Skeletal muscle tissue (tissue), 4 donors: ENCODE results near the gene RBM10. TPM values are rescaled to one million over a fixed set of nuclear protein-coding genes. Genes with fewer than 3 reads are reported as not detected.
"Not testable (repeated sequence)": the region's sequence is repeated elsewhere in the genome, so short reads cannot be mapped to it uniquely, and the experiment has no call there.

ENCODE experiments used
- H3K27ac ChIP-seq: one replicate; pipeline ENCODE4 v1.7.0; 2013; ENCODE audit warnings: mild to moderate bottlenecking, low read depth, low read length, inconsistent platforms
- H3K27me3 ChIP-seq, 3 donors: one replicate each; pipeline ENCODE4 v1.7.0; 2013; ENCODE audit warnings: low read length in 3 of 3; ENCODE audit not compliant: control insufficient read depth in 3 of 3, insufficient read depth in 3 of 3
- H3K36me3 ChIP-seq, 3 donors: one replicate each; pipeline ENCODE4 v1.7.0; 2013; ENCODE audit warnings: low read length in 3 of 3; ENCODE audit not compliant: control insufficient read depth in 3 of 3, insufficient read depth in 3 of 3
- H3K4me1 ChIP-seq, 3 donors: one replicate each; pipeline ENCODE4 v1.7.0; 2013; ENCODE audit warnings: low read length in 3 of 3, mild to moderate bottlenecking in 3 of 3; ENCODE audit not compliant: control insufficient read depth in 3 of 3, insufficient read depth in 3 of 3
- H3K4me3 ChIP-seq, 3 donors: one replicate each; pipeline ENCODE4 v1.7.0; 2013; ENCODE audit warnings: low read length in 3 of 3
- H3K9ac ChIP-seq, 3 donors: one replicate each; pipeline ENCODE4 v1.7.0; 2013; ENCODE audit warnings: low read length in 3 of 3, mild to moderate bottlenecking in 3 of 3, moderate library complexity in 2 of 3, low read depth in 1 of 3
- H3K9me3 ChIP-seq, 3 donors: one replicate each; pipeline ENCODE4 v1.7.0; 2013; ENCODE audit warnings: low read length in 3 of 3; ENCODE audit not compliant: control insufficient read depth in 3 of 3
- total RNA-seq: library from RNA; depleted of rRNA; stranded (reverse); fragments of >200 nt; gene quantifications from one replicate; pipeline ENCODE4 v1.2.3, GENCODE V29; 2014
- donor health status: Osteomylitis.

RBM10 gene
- total RNA-seq, 1 donor from 2014 or later, result 30.8 TPM

DNA sequence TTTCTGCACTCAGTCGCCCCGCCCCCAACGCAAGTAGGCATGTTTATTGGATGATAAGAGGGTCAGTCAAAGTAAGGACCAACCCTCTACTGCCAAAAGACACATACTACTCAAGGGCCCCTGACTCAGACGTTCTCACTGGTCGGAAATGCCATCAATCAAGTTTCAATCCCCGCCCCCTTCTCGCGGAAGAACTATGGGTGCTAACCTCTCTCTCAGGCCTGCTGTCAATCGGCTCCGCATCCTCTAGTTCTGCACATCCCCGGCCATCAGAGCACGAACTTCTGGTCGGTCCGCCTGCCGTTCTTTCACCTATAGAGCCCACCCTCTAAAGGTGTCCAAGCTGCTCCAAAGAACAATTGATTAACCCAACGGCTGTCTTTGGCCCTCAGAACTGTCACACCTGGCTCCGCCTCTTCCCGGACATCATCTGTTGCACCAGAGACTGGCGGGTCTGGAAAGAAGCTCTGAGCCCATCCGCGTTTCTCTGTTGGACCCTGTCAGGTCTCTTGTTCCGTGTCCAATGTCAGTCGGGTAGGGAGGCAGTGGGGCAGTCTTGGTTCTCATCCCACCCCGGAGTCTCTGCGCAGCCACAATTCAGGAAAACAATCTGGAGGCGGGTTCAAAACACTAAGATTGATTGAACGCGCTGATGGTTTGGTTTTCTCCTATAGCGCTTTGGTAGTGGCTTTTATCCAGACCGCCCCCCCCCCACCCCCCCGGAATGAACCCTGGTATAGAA lies 15.7 kb upstream of the RBM10 start:
- Histone ChIP-seq H3K27ac (peak overlapping the region; percentile 80), H3K4me1 (no peaks in the 10 kb centered on the region), H3K9me3 (peaks cover 0 to 2% (median 0%) of the 10 kb centered on the region in 3 donors), H3K9ac (peak overlapping the region; percentile 79 to 84 (median 84)), H3K27me3 (no peaks in the 10 kb centered on the region), H3K4me3 (peak overlapping the region; percentile 81 to 83 (median 83)), H3K36me3 (no peaks in the 10 kb centered on the region)

DNA sequence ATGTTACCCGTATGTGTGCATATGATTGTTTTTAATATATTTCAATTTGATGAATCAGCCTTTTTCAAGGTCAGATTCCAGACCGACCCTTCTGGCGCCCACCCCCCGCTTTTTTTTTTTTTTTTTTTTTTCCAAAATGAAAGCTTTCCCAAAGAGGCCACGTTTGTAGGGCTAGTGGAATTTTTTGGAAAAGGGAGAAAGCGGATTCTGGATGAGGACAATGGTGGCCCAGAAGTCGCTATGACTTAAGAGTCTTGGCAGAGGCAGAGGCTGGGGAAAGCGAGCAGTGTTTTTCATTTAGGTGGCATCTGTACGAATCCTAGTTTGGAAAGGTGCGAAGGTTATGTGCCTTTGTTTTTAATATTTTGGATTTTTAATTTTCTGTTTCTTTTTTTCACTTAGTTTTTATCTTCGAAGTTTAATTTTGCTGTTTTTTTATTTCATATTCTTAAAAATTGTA lies 15.1 kb upstream of the RBM10 start:
- Histone ChIP-seq H3K9me3 (peaks cover 0 to 2% (median 0%) of the 10 kb centered on the region in 3 donors), H3K9ac (peak overlapping the region; percentile 54 to 84 (median 65)), H3K4me1 (no peaks in the 10 kb centered on the region), H3K36me3 (no peaks in the 10 kb centered on the region), H3K4me3 (peak overlapping the region; percentile 81 to 83 (median 83)), H3K27ac (peak overlapping the region; percentile 80), H3K27me3 (no peaks in the 10 kb centered on the region)

DNA sequence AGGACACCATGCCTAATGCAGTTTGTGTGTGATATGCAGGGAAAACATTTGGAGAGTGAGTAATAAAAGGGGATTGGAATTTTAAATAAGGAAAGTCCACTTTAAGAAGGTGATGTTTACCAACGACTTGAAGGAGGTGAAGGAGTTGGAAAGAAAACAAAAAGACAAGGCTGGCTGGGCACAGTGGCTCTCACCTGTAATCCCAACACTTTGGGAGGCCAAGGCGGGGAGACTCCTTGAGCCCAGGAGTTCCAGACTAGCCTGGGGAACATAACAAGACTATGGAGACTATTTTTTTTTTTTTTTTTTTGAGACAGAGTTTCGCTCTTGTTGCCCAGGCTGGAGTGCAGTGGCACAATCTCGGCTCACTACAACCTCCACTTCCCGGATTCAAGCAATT lies 11.5 kb upstream of the RBM10 start:
- Histone ChIP-seq H3K27ac (no peak overlapping the region), H3K4me1 (no peaks in the 10 kb centered on the region), H3K27me3 (no peaks in the 10 kb centered on the region), H3K36me3 (no peaks in the 10 kb centered on the region), H3K9ac (no peak overlapping the region), H3K4me3 (no peak overlapping the region), H3K9me3 (no peaks in the 10 kb centered on the region)

DNA sequence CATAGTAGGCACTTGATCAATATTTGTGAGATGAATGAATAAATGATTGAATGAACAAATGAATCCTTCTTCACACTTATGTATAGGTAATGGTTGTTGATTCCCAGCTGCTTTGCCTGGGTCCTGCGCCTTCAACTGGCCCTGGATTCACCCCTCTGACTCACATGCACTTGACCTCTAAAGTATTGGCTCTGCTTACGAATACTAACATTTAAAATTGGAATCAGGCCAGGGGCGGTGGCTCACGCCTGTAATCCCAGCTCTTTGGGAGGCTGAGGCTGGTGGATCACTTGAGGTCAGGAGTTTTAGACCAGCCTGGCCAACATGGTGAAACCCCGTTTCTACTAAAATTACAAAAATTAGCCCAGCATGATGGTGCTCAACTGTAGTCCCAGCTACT lies 9.4 kb upstream of the RBM10 start:
- not testable (repeated sequence) for H3K4me3 ChIP-seq, H3K36me3 ChIP-seq, H3K27ac ChIP-seq, H3K9me3 ChIP-seq, H3K4me1 ChIP-seq, H3K9ac ChIP-seq, H3K27me3 ChIP-seq

DNA sequence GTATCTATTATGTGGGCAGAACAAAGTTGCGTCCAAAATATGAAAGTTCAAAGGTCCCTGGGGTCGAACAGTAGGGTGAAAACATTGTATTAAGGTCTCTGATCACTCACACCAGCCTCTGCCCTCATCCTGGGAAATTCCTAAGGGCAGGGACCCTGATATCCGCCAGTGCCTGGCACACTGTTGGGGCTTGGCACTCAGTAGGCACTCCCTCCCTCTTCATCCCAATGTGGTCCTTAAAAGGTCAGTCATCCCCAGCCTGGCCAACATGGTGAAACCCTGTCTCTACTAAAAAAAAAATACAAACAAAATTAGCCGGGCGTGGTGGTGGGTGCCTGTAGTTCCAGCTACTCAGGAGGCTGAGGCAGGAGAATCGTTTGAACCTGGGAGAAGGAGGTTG lies 6.8 kb upstream of the RBM10 start:
- Histone ChIP-seq H3K27ac (no peak overlapping the region), H3K36me3 (peaks cover 5 to 12% (median 9%) of the 10 kb centered on the region in 3 donors), H3K9ac (no peak overlapping the region), H3K9me3 (no peaks in the 10 kb centered on the region), H3K27me3 (peaks cover 0 to 8% (median 0%) of the 10 kb centered on the region in 3 donors), H3K4me3 (no peak overlapping the region), H3K4me1 (no peaks in the 10 kb centered on the region)

DNA sequence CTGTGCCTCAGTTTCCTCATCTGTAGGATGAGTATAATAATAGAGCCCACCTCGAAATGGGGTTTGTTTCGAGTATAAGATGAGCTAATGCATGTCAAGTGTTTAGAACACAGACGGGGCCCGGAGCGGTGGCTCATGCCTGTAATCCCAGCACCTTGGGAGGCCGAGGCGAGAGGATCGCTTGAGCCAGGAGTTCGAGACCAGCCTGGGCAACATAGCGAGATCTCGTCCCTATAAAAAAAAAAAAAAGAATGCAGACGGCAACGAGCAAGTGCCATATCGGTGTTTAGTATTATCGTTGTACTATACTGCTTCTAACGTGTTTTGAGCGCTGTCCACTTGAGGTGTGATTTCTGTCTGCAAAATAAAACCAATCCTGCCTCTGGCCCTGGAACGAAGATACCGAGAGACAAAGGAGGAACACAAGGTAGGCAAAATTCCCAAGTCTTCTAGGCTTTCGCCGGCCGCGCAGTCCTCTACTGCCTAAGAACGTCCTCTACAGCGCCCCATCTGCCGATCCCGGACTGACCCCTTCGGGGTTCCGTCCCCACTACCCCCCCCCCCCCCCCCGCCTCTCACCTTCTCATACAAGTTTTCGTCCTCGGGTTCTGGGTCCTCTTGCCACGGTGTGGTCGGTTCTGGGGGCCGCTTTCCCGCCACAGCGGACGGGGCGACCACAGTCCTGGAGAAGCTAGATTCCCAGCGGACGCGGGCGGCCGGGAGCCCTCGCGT lies 961 bp upstream of the RBM10 start:
- peaks cover 5 to 12% (median 9%) of the 10 kb centered on the region in 3 donors for H3K36me3 ChIP-seq
- H3K27ac ChIP-seq, result peak overlapping the region; percentile 93
- peaks cover 0 to 13% (median 0%) of the 10 kb centered on the region in 3 donors for H3K27me3 ChIP-seq
- H3K4me3 ChIP-seq, result peak overlapping the region; percentile 78 to 89 (median 85)
- peaks cover 16 to 22% (median 21%) of the 10 kb centered on the region in 3 donors for H3K4me1 ChIP-seq
- H3K9ac ChIP-seq, result peak overlapping the region; percentile 63 to 90 (median 88)
- H3K9me3 ChIP-seq, result no peaks in the 10 kb centered on the region

GRCh38 chrX:47145395-47146120 lies 537 bp downstream of the RBM10 start:
- H3K4me1 ChIP-seq, result peaks cover 16 to 22% (median 21%) of the 10 kb centered on the region in 3 donors
- H3K27ac ChIP-seq, result peak overlapping the region; percentile 93
- H3K4me3 ChIP-seq, result peak overlapping the region; percentile 68 to 85 (median 80)
- peaks cover 5 to 12% (median 9%) of the 10 kb centered on the region in 3 donors for H3K36me3 ChIP-seq
- peaks cover 0 to 2% (median 0%) of the 10 kb centered on the region in 3 donors for H3K9me3 ChIP-seq
- peaks cover 0 to 9% (median 0%) of the 10 kb centered on the region in 3 donors for H3K27me3 ChIP-seq
- H3K9ac ChIP-seq, result peak overlapping the region; percentile 82 to 90 (median 90)

GRCh38 chrX:47146121-47146935 lies 1.3 kb downstream of the RBM10 start:
- peaks cover 0 to 6% (median 0%) of the 10 kb centered on the region in 3 donors for H3K27me3 ChIP-seq
- peak overlapping the region; percentile 93 for H3K27ac ChIP-seq
- H3K4me3 ChIP-seq, result peak overlapping the region; percentile 68 to 85 (median 80)
- H3K9ac ChIP-seq, result peak overlapping the region; percentile 82 to 90 (median 90)
- H3K36me3 ChIP-seq, result peaks cover 5 to 9% (median 8%) of the 10 kb centered on the region in 3 donors
- H3K9me3 ChIP-seq, result peaks cover 0 to 2% (median 0%) of the 10 kb centered on the region in 3 donors
- peaks cover 16 to 22% (median 21%) of the 10 kb centered on the region in 3 donors for H3K4me1 ChIP-seq
